ENCODE measurements around the gene NPAS2.

Gene NPAS2

GRCh38 chr2:100941646-100942240 is 121.8 kb downstream of the NPAS2 start:
- no peak for DNase-seq (ENCODE audit: low read depth)

- DNase-seq (ENCODE audit: low read depth): no peak
Observed at GRCh38 chr2:100944617-100945432, 124.9 kb downstream of the NPAS2 start.

- no peak for DNase-seq (ENCODE audit: low read depth)
Observed at GRCh38 chr2:100945433-100945740, 125.4 kb downstream of the NPAS2 start.

GRCh38 chr2:100945930-100946607 is 126.1 kb downstream of the NPAS2 start:
- DNase-seq (ENCODE audit: low read depth): no peak

- no peak for DNase-seq (ENCODE audit: low read depth)
Observed at GRCh38 chr2:100948942-100949811, 129.2 kb downstream of the NPAS2 start.

- no peak for DNase-seq (ENCODE audit: low read depth)
Observed at GRCh38 chr2:100952512-100952911, 132.6 kb downstream of the NPAS2 start.

- no peak for DNase-seq (ENCODE audit: low read depth)
Observed at GRCh38 chr2:100953406-100954043, 133.6 kb downstream of the NPAS2 start.

- no peak for DNase-seq (ENCODE audit: low read depth)
Observed at GRCh38 chr2:100954044-100954420, 134.1 kb downstream of the NPAS2 start.

GRCh38 chr2:100955226-100955625 is 135.3 kb downstream of the NPAS2 start:
- DNase-seq (ENCODE audit: low read depth): no peak

- no peak for DNase-seq (ENCODE audit: low read depth)
Observed at GRCh38 chr2:100956081-100956480, 136.1 kb downstream of the NPAS2 start.

GRCh38 chr2:100957996-100958653 is 138.2 kb downstream of the NPAS2 start:
- DNase-seq (ENCODE audit: low read depth): no peak

GRCh38 chr2:100959225-100959880 is 139.4 kb downstream of the NPAS2 start:
- DNase-seq (ENCODE audit: low read depth): no peak

GRCh38 chr2:100960688-100961087 is 140.7 kb downstream of the NPAS2 start:
- DNase-seq (ENCODE audit: low read depth): no peak

- no peak for DNase-seq (ENCODE audit: low read depth)
Observed at GRCh38 chr2:100962366-100963025, 142.6 kb downstream of the NPAS2 start.

- DNase-seq (ENCODE audit: low read depth): no peak
Observed at GRCh38 chr2:100963026-100963375, 143.1 kb downstream of the NPAS2 start.

- no peak for DNase-seq (ENCODE audit: low read depth)
Observed at GRCh38 chr2:100964222-100964621, 144.3 kb downstream of the NPAS2 start.

GRCh38 chr2:100964681-100965169 is 144.8 kb downstream of the NPAS2 start:
- DNase-seq (ENCODE audit: low read depth): no peak

GRCh38 chr2:100965596-100965995 is 145.7 kb downstream of the NPAS2 start:
- no peak for DNase-seq (ENCODE audit: low read depth)

- no peak for DNase-seq (ENCODE audit: low read depth)
Observed at GRCh38 chr2:100967716-100968115, 147.8 kb downstream of the NPAS2 start.

All from activated T-helper 1 cell treated with Interleukin-2 at 50 U/mL for 16 hours (primary cell).